Uterus (tissue), 2 donors: ENCODE data around the gene MUC5AC.

ENCODE experiments used
- CTCF ChIP-seq, 4 experiments: fragments of 200-600 bp in 2 of 4; fragments of 450-650 bp in 2 of 4; sonication (generic) in 2 of 4; IDR thresholded peaks; one replicate each; pipeline ENCODE4 v1.5.1; 2016 to 2019; ENCODE audit warnings: antibody characterized with exemption in 4 of 4, mild to moderate bottlenecking in 2 of 4, moderate library complexity in 1 of 4
- POLR2A ChIP-seq, 2 donors: fragments of 450-650 bp; IDR thresholded peaks; one replicate each; pipeline ENCODE4 v1.6.1; 2016; ENCODE audit warnings: antibody characterized with exemption in 2 of 2, mild to moderate bottlenecking in 1 of 2, moderate library complexity in 1 of 2

GRCh38 chr11:1162491-1163311 is 4.9 kb downstream of the MUC5AC start:
- TF ChIP-seq CTCF (IDR thresholded peaks at IDR 0.05) (no peak), POLR2A (IDR thresholded peaks at IDR 0.05) (no peak)
